KBM-7 (cell line): ENCODE measurements around the gene UBXN11.
"Not testable (repeated sequence)": the region's sequence is repeated elsewhere in the genome, so short reads cannot be mapped to it uniquely, and the experiment has no call there.

Experiments
- DNase-seq: peaks from one replicate; pipeline ENCODE4 v3.0.0-alpha.2; 2015
- in situ Hi-C: fragments of 300-500 bp; cut with MboI; formaldehyde crosslinking; loops from 2 replicates; pipeline ENCODE4 v1.14.3; 2020; ENCODE audit warnings: low sequenced_read_pairs, low pct_unique_long_range_greater_than_20kb, mixed read lengths

Gene UBXN11

DNA sequence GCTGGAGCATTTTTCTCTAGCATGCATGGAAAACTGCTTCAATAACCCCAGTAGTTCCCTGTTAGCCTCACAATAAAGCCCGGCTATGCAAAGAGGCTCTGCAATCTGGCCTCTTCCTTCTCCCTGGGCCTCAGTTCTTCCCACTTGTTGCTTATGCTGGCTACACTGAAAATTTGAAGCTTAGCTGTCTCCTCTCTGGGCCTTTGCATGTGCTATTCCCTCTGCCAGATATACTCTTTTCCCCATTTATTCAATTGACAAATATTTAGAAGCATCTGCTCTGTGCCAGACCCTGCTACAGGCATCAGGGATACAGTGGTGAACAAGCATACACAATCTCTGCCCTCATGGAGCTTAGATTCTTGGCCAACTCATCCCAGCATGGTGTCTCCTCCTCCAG is 32.2 kb upstream of the UBXN11 start:
- DNase-seq: no peak
- in situ Hi-C loops: no loop called here

DNA sequence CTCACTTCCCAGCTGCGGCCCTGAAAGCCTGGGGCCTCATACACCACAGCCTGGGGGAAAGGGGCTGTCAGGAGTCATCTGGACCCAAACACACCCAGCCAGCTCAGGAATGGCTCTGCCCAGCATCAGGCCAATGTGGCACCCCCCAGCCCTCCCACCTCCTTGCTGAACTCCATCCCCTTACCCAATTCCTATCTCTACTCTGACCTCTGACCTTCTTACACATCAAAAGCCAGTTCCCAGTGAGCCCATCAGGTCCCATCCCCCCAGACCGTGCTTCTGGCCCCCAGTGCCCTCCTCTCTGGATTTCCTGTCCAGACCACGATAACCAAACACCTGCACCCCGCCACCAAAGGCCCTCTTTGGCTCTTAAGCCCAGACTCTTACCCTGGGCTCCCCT is 31.2 kb upstream of the UBXN11 start:
- in situ Hi-C loops: no loop called here
- DNase-seq: no peak

DNA sequence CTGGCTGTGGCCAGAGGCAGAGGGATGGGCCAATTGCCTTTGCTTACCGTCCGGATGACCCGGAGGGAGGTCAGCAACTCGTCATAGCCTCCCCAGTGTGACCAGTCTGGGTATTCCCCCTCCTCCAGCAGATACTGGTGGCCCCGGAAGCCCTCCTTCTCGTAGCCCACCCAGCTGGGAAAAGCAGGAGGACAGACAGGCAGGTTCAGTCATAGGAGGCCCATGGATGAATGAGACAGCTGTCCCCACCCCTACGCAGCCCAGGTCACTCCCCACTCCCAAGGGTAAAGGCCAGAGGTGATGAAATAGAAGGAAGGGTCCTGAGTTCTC is 30.7 kb upstream of the UBXN11 start:
- in situ Hi-C loops: no loop called here

DNA sequence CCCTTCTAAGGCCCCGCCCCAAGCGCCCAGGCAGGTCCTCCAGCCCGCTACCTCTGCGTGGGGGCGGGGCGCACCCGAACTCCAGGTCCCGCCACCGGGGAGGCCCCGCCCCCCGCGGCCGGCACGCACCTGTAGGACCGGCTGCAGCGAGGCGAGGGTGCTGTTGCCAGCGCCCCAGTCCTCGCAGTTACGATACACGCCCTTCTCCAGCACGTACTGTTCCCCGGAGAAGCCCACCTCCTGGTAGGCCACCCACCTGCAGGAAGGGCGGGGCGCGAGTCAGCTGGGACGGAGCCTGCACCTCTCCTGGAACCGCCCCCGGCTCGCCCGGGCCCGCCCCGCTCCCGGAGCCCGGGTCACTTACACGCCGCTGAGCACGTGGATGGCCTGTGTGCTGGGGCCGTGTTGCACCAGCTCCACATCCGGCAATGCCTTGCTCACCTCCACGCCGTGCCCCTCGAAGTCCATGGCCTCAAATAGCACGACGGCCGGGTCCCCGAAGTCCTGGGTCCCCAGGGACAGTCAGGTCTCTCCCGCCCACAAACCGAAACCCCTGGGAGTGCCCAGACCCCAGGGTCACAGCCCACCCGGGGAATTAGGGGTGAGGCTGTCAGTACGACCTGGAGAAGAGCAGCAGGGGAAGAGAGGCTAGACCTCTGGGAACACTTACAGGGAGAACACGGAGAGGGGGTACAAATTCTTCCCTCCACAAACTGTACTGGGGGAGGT is 30.2 kb upstream of the UBXN11 start:
- in situ Hi-C loops: no loop called here
- no peak for DNase-seq

More for the DNA sequence above, 30.7 kb upstream of the UBXN11 start:
- DNase-seq: no peak

DNA sequence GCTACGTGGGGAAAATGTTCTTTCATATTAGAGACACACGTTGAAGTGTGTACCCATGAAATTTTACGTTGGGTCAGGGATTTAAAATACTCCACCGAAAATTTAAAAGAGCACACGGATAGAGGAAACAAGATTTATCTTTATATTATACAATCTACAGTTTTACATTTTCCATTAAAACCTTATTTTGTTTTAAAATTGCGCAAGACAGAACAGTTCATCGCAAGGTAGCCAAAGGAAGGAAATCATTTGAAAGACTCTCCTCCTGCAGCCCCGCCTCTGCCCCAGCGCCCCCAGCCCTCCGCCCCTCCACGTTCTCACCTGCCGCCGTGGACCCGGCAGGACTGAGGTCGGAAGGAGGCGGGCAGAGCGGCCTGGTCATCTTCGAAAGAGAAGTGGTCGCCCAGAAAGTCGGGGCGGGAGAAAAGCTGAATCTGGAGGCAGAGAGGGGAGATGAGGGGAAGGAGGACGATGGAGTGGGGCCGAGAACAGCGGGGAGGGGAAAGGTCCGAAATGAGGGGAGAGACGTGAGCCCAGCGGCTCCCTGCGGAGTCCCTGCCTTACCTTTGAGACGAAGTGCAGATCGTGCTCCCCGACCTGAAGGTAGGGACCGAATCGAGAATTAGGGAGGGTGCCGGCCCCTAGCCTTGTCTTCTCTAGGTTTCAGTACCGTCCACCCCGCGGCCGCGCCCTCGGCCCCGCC is 29.5 kb upstream of the UBXN11 start:
- DNase-seq: no peak
- in situ Hi-C loops: no loop called here

DNA sequence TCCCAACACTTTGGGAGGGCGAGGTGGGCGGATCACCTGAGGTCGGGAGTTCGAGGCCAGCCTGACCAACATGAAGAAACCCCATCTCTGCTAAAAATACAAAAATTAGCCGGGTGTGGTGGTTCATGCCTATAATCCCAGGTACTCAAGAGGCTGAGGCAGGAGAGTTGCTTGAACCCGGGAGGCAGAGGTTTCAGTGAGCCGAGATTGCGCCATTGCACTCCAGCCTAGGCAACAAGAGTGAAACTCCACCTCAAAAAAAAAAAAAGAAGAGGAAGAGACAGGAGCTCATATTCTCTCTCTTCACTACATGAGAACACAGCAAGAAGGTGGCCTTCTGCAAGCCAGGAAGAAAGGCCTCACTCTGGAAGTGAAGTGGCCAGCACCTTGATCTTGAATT is 26.9 kb upstream of the UBXN11 start:
- DNase-seq, in situ Hi-C loops: not testable (repeated sequence)

DNA sequence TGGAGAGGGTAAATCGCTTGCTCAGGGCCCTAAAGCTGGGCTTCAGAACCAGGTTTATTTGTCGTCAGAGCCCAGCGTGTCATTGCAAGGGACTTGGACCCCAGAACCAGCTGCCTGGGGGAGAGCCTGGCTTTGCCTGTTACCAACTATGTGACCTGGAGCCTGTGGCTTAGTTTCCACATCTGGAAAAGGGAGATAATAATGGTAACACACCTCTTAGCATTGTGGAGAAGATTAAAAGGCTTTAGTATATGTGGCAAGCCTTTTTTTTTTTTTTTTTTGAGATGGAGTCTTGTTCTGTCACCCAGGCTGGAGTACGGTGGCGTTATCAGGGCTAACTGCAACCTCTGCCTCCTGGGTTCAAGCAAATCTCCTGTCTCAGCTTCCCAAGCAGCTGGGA is 23.8 kb upstream of the UBXN11 start:
- in situ Hi-C loops: no loop called here
- no peak for DNase-seq

DNA sequence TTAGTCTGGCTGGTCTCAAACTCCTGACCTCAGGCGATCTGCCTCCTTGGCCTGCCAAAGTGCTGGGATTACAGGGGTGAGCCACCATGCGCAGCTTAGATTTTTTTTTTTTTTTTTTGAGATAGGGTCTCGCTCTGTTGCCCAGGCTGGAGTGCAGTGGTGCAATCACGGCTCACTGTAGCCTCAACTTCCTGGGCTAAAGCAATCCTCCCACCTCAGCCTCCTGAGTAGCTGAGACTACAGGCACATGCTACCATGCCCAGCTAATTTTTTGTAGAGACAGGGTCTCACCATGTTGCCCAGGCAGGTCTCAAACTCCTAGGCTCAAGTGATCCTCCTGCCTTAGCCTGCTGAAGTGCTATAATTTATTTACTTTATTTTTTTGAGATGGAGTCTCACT is 22.9 kb upstream of the UBXN11 start:
- DNase-seq, in situ Hi-C loops: not testable (repeated sequence)

DNA sequence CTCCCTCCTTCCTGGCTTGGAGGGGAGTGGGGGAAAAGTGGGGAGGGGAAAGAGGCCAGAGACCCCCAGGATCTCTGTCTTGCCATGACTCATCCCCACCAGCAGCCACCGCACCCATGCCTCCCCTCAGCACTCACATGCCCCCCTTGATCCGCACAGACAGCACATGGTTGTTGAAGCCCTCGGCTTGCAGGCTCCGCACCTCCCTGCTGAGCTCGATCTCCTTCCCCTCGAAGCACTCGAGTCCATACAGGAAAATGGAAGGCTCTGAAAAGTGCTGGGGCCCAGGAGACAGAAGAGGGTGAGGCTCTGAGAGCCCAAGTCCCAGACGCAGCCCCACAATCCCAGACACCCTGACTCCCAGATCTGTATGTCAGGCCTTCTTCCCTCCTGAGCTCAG is 22.2 kb upstream of the UBXN11 start:
- in situ Hi-C loops: no loop called here
- DNase-seq: no peak

DNA sequence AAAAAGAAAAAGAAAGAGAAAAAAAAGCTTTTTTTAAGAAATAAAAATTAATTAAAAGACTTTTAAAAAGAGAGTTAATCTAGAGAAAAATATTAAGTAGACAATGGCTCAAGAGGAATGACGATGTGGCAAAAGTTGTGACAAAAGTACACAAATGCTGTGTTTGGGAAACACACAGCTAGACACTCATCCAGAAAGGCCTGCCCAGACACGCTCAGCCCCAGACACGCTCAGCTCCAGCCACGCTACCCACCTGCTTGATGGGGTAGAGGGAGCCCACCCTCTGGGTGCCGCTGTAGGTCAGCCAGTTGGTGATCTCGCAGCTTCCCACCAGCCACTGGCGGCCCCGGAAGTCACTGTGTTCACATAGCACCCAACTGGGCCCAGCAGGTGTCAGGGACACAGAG is 21.5 kb upstream of the UBXN11 start:
- no peak for DNase-seq
- in situ Hi-C loops: no loop called here

DNA sequence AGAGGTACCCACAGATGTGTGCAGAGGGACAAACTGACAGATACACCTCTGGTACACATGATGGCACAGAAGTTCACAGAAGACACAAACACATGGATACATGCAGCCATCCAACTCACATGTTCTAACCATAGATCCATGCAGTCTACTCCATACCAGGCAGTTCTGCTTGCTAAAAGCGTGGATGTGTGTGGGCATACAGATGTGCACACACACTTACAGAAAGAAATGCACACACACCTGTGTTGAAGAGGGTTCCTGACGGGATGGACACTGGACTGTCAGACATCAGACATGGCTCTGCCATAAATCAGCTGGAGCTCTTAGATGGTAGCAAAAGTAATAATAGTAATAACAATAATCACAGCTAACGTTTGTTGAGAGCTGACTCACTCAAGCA is 18.1 kb upstream of the UBXN11 start:
- DNase-seq: no peak
- in situ Hi-C loops: no loop called here

DNA sequence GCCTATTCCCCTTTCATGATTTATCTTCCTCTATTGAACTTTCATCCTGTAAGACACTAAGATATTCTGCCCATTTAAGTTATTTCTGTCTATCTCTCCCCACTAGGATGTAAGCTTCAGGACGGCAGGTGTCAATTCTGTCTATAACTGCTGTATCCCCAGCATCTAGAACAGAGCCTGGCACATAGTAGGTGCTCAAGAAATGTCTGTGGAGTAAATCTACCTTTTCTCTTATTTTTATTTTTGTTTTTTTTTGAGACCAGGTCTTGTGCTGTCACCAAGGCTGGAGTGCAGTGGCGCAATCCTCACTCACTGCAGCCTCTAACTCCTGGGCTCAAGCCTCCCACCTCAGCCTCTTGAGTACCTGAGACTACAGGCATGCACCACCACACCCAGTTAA is 16.9 kb upstream of the UBXN11 start:
- in situ Hi-C loops: no loop called here

DNA sequence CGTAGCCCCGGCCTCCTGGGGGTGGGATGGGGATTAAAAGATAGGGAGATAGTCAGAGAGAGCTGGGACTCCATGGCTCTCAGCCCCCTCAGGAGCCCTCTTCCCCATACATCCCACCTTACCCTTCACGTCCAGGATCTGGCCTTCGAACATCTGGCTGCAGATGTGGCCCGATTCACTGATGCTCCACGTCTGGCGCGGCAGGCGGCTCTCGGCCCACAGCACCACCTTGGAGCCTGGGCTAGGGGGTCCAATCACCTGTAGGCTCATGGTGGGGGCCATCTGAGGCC is 15.6 kb upstream of the UBXN11 start:
- in situ Hi-C loops: no loop called here
- no peak for DNase-seq

More for the DNA sequence above, 16.9 kb upstream of the UBXN11 start:
- no peak for DNase-seq

DNA sequence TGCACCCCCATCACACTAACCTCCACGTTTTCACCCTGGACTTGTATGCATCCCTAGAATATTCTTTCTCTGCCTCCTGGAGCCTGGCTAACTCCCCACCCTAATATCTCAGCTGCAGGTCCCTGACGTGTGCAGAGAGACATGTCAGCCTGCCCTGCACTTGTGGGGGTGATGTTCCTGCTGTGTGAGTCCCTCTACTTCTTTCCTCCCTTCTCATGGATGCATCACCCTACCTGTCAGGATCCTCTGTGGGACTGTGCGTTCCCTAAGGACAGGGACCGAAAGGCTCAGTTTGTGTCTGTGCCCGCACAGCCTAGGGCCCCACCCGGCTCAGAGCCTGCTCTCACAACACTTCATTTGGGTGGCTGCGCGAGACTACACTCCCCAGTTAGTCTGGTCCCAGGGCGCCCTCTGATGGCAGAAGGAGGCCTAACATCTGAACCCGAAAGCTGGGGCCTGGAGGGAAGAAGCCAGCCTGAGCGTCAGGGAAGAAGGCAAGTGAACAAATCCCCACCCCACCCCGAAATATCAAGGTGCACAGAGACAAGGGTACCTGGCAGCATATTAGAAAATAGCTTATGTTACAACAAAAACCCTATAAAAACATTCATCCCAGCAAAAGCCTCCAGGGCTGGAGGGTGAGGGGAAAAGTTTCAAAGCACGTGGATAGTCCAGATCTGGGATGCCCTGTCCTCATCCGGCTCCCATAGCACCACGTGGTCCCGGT is 15.0 kb upstream of the UBXN11 start:
- in situ Hi-C loops: no loop called here
- DNase-seq: peak; percentile 93

DNA sequence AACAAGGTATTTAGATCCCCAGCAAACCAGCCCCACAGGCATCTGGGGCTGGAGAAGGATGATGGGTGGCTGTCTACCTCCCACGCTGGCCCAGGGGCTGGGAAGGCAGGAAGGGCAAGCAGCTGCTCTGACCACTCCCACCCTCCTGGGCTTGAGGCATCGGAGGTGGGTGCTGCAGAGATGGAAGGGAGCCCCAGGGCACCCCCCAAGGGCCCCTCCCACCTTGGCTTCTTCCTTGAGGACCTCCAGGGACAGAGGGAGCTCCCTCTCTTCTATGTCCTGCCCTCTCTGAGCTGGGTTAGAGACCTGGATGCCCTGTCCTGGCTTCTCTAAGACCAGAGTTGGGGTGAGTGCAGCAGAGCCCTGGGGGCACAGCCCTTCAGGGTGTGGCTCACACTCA is 14.5 kb upstream of the UBXN11 start:
- in situ Hi-C loops: no loop called here
- DNase-seq: no peak

DNA sequence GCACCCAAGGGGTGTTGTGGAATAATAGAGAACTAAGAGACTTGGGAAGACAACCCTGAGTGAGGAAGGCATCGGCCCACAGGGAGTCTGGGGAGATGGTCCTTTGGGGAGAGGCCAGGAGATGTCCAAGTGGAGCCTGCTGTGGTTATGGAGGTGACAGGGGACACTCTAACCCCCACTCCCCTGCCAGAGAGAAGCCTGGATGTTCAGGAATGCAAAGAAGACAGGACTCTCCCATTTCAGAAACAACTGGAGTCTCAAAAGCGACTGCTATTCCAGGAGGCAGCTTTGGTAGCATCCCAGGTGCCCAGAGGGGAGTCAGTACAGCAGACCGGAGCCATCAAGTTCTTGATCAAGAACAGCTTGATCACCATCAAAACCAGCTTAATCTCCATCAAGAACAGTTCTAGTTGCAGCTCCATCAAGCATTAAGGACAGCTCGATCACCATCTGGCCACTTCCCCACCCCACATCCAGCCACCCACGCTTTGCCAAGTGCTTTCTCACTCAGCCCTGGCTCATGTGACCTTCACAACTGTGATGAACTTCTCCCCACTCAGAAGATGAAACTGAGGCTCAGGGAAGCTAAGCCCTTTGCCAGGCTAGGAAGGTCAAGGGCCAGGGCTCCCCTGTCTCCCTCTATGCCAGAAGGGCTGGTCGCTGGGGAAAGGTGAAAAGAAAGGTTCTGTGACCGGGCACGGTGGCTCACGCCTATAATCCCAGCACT is 12.1 kb upstream of the UBXN11 start:
- in situ Hi-C loops: no loop called here
- peak; percentile 33 for DNase-seq

DNA sequence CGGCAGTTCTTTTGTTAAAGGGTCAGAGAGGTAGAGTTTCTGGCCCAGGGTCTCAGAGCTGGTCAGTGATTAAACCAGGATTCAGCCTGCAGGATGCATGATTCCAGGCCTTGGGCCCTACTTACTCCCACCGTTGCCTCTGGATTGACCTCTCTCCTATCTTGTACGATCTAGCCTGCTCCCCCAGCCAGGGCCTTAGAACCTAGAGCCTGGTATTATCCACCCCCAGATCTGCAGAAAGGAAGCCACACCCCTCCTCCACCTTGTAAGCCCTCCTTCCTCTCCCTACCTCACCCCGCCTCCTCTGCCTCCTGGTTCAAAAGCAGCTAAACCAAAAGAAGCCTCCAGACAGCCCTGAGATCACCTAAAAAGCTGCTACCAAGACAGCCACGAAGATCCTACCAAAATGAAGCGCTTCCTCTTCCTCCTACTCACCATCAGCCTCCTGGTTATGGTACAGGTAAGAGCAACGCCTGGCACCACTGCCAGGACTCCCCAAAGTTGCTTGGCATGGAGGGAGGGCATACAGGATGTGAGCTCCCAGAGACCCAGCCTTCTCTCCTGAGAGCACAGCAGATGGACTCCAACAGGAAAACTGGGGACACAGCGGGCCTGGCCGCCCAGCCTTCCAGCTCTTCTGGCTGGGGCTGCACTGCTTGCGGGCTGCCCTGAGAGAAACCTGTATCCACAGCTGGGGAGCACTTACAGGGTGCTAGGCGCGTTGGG is 11.3 kb upstream of the UBXN11 start, which contains the start of gene CD52:
TSS of gene CD52 (plus strand) at position 347 of the 726 bp plus-strand sequence. CDS start at position 407, 60 bp downstream.
- DNase-seq: peak; percentile 84
- in situ Hi-C loops: no loop called here

DNA sequence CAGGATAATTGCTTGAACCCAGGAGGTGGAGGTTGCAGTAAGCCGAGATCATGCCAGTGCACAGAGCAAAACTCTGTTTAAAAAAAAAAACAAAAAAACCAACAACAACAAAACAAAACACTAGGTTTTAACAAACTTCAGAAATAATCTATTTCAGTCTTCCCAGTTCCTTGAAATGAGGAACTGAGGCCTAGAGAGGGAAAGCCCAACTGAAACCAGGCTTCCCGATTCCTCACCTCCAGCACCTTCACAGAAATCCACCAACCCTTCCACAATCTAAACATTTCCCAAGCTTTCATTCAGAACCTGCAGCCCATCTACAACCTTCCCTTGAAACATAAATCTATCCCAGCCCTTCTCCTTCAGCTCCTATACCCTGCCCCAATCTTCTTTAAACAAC is 10.7 kb upstream of the UBXN11 start:
- DNase-seq: peak; percentile 35
- in situ Hi-C loops: no loop called here
